Measurements from ENCODE around the gene OTUB1.
"Not testable (repeated sequence)": the region's sequence is repeated elsewhere in the genome, so short reads cannot be mapped to it uniquely, and the experiment has no call there.

OTUB1 gene

GRCh38 chr11:64037027-64037634 is 50.9 kb downstream of the OTUB1 start:
- Histone ChIP-seq H3K27me3 (ENCODE audit: insufficient read depth, low read length) (peaks cover 16% of the 10 kb centered on the region), H3K4me1 (ENCODE audit: control insufficient read depth, insufficient read depth, low read length, unreplicated experiment) (peaks cover 5% of the 10 kb centered on the region), H3K27ac (ENCODE audit: low read depth, low read length) (no peak overlapping the region)

GRCh38 chr11:64038500-64038899 is 52.3 kb downstream of the OTUB1 start:
- Histone ChIP-seq H3K27ac (ENCODE audit: low read depth, low read length) (no peak overlapping the region), H3K27me3 (ENCODE audit: insufficient read depth, low read length) (peaks cover 16% of the 10 kb centered on the region), H3K36me3 (ENCODE audit: insufficient read depth, low read length) (no peaks in the 10 kb centered on the region), H2AFZ (ENCODE audit: low read length, unreplicated experiment) (no peak overlapping the region), H3K79me2 (ENCODE audit: control insufficient read depth, insufficient read depth, low read length, unreplicated experiment) (no peaks in the 10 kb centered on the region), H3K4me3 (ENCODE audit: low read depth, low read length) (no peak overlapping the region), H3K4me1 (ENCODE audit: control insufficient read depth, insufficient read depth, low read length, unreplicated experiment) (peaks cover 5% of the 10 kb centered on the region)

More at GRCh38 chr11:64037027-64037634, 50.9 kb downstream of the OTUB1 start:
- H3K79me2 ChIP-seq (ENCODE audit: control insufficient read depth, insufficient read depth, low read length, unreplicated experiment): no peaks in the 10 kb centered on the region
- H2AFZ ChIP-seq (ENCODE audit: low read length, unreplicated experiment): no peak overlapping the region
- H3K36me3 ChIP-seq (ENCODE audit: insufficient read depth, low read length): no peaks in the 10 kb centered on the region
- H3K4me3 ChIP-seq (ENCODE audit: low read depth, low read length): no peak overlapping the region

GRCh38 chr11:64039012-64039665 is 52.9 kb downstream of the OTUB1 start:
- H3K4me3 ChIP-seq (ENCODE audit: low read depth, low read length): no peak overlapping the region
- no peak overlapping the region for H3K27ac ChIP-seq (ENCODE audit: low read depth, low read length)
- H3K4me1 ChIP-seq (ENCODE audit: control insufficient read depth, insufficient read depth, low read length, unreplicated experiment): peaks cover 5% of the 10 kb centered on the region
- no peaks in the 10 kb centered on the region for H3K36me3 ChIP-seq (ENCODE audit: insufficient read depth, low read length)
- peaks cover 13% of the 10 kb centered on the region for H3K27me3 ChIP-seq (ENCODE audit: insufficient read depth, low read length)
- no peak overlapping the region for H2AFZ ChIP-seq (ENCODE audit: low read length, unreplicated experiment)
- no peaks in the 10 kb centered on the region for H3K79me2 ChIP-seq (ENCODE audit: control insufficient read depth, insufficient read depth, low read length, unreplicated experiment)

- Histone ChIP-seq H3K4me3 (ENCODE audit: low read depth, low read length) (no peak overlapping the region), H3K27ac (ENCODE audit: low read depth, low read length) (no peak overlapping the region), H3K4me1 (ENCODE audit: control insufficient read depth, insufficient read depth, low read length, unreplicated experiment) (no peaks in the 10 kb centered on the region), H3K79me2 (ENCODE audit: control insufficient read depth, insufficient read depth, low read length, unreplicated experiment) (no peaks in the 10 kb centered on the region), H3K36me3 (ENCODE audit: insufficient read depth, low read length) (no peaks in the 10 kb centered on the region), H3K27me3 (ENCODE audit: insufficient read depth, low read length) (no peaks in the 10 kb centered on the region; the same call in 1 of the 2 replicates), H2AFZ (ENCODE audit: low read length, unreplicated experiment) (no peak overlapping the region)
These were observed 54.6 kb downstream of the OTUB1 start for GRCh38 chr11:64040684-64041322.

- Histone ChIP-seq H3K36me3 (ENCODE audit: insufficient read depth, low read length) (no peaks in the 10 kb centered on the region), H3K4me3 (ENCODE audit: low read depth, low read length) (no peak overlapping the region), H2AFZ (ENCODE audit: low read length, unreplicated experiment) (no peak overlapping the region)
These were observed 55.6 kb downstream of the OTUB1 start for GRCh38 chr11:64041846-64042245.

GRCh38 chr11:64042301-64042700 is 56.1 kb downstream of the OTUB1 start:
- Histone ChIP-seq H3K4me1 (ENCODE audit: control insufficient read depth, insufficient read depth, low read length, unreplicated experiment) (no peaks in the 10 kb centered on the region), H3K36me3 (ENCODE audit: insufficient read depth, low read length) (no peaks in the 10 kb centered on the region), H3K27ac (ENCODE audit: low read depth, low read length) (no peak overlapping the region), H3K4me3 (ENCODE audit: low read depth, low read length) (no peak overlapping the region), H3K27me3 (ENCODE audit: insufficient read depth, low read length) (no peaks in the 10 kb centered on the region), H3K79me2 (ENCODE audit: control insufficient read depth, insufficient read depth, low read length, unreplicated experiment) (no peaks in the 10 kb centered on the region), H2AFZ (ENCODE audit: low read length, unreplicated experiment) (no peak overlapping the region)

More at GRCh38 chr11:64041846-64042245, 55.6 kb downstream of the OTUB1 start:
- Histone ChIP-seq H3K79me2 (ENCODE audit: control insufficient read depth, insufficient read depth, low read length, unreplicated experiment) (no peaks in the 10 kb centered on the region), H3K4me1 (ENCODE audit: control insufficient read depth, insufficient read depth, low read length, unreplicated experiment) (no peaks in the 10 kb centered on the region), H3K27ac (ENCODE audit: low read depth, low read length) (no peak overlapping the region), H3K27me3 (ENCODE audit: insufficient read depth, low read length) (no peaks in the 10 kb centered on the region)

GRCh38 chr11:64043545-64043944 is 57.3 kb downstream of the OTUB1 start:
- no peaks in the 10 kb centered on the region for H3K27me3 ChIP-seq (ENCODE audit: insufficient read depth, low read length)
- no peak overlapping the region for H2AFZ ChIP-seq (ENCODE audit: low read length, unreplicated experiment)
- H3K4me1 ChIP-seq (ENCODE audit: control insufficient read depth, insufficient read depth, low read length, unreplicated experiment): no peaks in the 10 kb centered on the region
- H3K36me3 ChIP-seq (ENCODE audit: insufficient read depth, low read length): no peaks in the 10 kb centered on the region
- H3K79me2 ChIP-seq (ENCODE audit: control insufficient read depth, insufficient read depth, low read length, unreplicated experiment): no peaks in the 10 kb centered on the region
- H3K4me3 ChIP-seq (ENCODE audit: low read depth, low read length): no peak overlapping the region
- no peak overlapping the region for H3K27ac ChIP-seq (ENCODE audit: low read depth, low read length)

- H3K27me3 ChIP-seq (ENCODE audit: insufficient read depth, low read length): no peaks in the 10 kb centered on the region
- no peak overlapping the region for H3K4me3 ChIP-seq (ENCODE audit: low read depth, low read length)
- H3K4me1 ChIP-seq (ENCODE audit: control insufficient read depth, insufficient read depth, low read length, unreplicated experiment): no peaks in the 10 kb centered on the region
- no peak overlapping the region for H3K27ac ChIP-seq (ENCODE audit: low read depth, low read length)
- H3K79me2 ChIP-seq (ENCODE audit: control insufficient read depth, insufficient read depth, low read length, unreplicated experiment): no peaks in the 10 kb centered on the region
- no peaks in the 10 kb centered on the region for H3K36me3 ChIP-seq (ENCODE audit: insufficient read depth, low read length)
- no peak overlapping the region for H2AFZ ChIP-seq (ENCODE audit: low read length, unreplicated experiment)
These were observed 58.6 kb downstream of the OTUB1 start for GRCh38 chr11:64044730-64045393.

GRCh38 chr11:64045700-64046099 is 59.5 kb downstream of the OTUB1 start:
- no peak overlapping the region for H3K27ac ChIP-seq (ENCODE audit: low read depth, low read length)
- H3K27me3 ChIP-seq (ENCODE audit: insufficient read depth, low read length): no peaks in the 10 kb centered on the region
- no peaks in the 10 kb centered on the region for H3K36me3 ChIP-seq (ENCODE audit: insufficient read depth, low read length)
- no peaks in the 10 kb centered on the region for H3K4me1 ChIP-seq (ENCODE audit: control insufficient read depth, insufficient read depth, low read length, unreplicated experiment)
- H3K79me2 ChIP-seq (ENCODE audit: control insufficient read depth, insufficient read depth, low read length, unreplicated experiment): no peaks in the 10 kb centered on the region
- H3K4me3 ChIP-seq (ENCODE audit: low read depth, low read length): no peak overlapping the region
- no peak overlapping the region for H2AFZ ChIP-seq (ENCODE audit: low read length, unreplicated experiment)

GRCh38 chr11:64047373-64047772 is 61.1 kb downstream of the OTUB1 start:
- not testable (repeated sequence) for H3K36me3 ChIP-seq (ENCODE audit: insufficient read depth, low read length); H3K4me1 ChIP-seq (ENCODE audit: control insufficient read depth, insufficient read depth, low read length, unreplicated experiment); H3K27ac ChIP-seq (ENCODE audit: low read depth, low read length); H3K79me2 ChIP-seq (ENCODE audit: control insufficient read depth, insufficient read depth, low read length, unreplicated experiment); H3K27me3 ChIP-seq (ENCODE audit: insufficient read depth, low read length); H3K4me3 ChIP-seq (ENCODE audit: low read depth, low read length); H2AFZ ChIP-seq (ENCODE audit: low read length, unreplicated experiment)
